ENCODE results near the gene SYNJ2. TPM values are rescaled to one million over a fixed set of nuclear protein-coding genes. Genes with fewer than 3 reads are reported as not detected.

Gene SYNJ2
- total and polyA plus RNA-seq, 2 of the 4 experiments (the other 2 are of a cell fraction), result 40.8 to 45.2 TPM

GRCh38 chr6:157977176-157977804 is 4.4 kb upstream of the SYNJ2 start (continued):
- TF ChIP-seq, protein P1, sequence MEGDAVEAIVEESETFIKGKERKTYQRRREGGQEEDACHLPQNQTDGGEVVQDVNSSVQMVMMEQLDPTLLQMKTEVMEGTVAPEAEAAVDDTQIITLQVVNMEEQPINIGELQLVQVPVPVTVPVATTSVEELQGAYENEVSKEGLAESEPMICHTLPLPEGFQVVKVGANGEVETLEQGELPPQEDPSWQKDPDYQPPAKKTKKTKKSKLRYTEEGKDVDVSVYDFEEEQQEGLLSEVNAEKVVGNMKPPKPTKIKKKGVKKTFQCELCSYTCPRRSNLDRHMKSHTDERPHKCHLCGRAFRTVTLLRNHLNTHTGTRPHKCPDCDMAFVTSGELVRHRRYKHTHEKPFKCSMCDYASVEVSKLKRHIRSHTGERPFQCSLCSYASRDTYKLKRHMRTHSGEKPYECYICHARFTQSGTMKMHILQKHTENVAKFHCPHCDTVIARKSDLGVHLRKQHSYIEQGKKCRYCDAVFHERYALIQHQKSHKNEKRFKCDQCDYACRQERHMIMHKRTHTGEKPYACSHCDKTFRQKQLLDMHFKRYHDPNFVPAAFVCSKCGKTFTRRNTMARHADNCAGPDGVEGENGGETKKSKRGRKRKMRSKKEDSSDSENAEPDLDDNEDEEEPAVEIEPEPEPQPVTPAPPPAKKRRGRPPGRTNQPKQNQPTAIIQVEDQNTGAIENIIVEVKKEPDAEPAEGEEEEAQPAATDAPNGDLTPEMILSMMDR (conservative IDR thresholded peaks at IDR 0.05; ENCODE audit: low read depth, low read length), result no peak
- TF ChIP-seq MAFK (IDR thresholded peaks at IDR 0.05; ENCODE audit: low read depth, low read length) (no peak), CEBPB (IDR thresholded peaks at IDR 0.05; ENCODE audit: low read depth, low read length) (no peak), RCOR1 (IDR thresholded peaks at IDR 0.05; ENCODE audit: insufficient replicate concordance, low read length) (no peak), RFX5 (IDR thresholded peaks at IDR 0.05; ENCODE audit: low read depth, low read length) (no peak)
